GM18526 (cell line): ENCODE data around the gene ARID3B.

Experiments
- POLR2A ChIP-seq: IDR thresholded peaks from 3 replicates; pipeline ENCODE4 v1.6.1; 2011; ENCODE audit not compliant: insufficient read length; ENCODE audit errors: extremely low read depth

ARID3B gene

DNA sequence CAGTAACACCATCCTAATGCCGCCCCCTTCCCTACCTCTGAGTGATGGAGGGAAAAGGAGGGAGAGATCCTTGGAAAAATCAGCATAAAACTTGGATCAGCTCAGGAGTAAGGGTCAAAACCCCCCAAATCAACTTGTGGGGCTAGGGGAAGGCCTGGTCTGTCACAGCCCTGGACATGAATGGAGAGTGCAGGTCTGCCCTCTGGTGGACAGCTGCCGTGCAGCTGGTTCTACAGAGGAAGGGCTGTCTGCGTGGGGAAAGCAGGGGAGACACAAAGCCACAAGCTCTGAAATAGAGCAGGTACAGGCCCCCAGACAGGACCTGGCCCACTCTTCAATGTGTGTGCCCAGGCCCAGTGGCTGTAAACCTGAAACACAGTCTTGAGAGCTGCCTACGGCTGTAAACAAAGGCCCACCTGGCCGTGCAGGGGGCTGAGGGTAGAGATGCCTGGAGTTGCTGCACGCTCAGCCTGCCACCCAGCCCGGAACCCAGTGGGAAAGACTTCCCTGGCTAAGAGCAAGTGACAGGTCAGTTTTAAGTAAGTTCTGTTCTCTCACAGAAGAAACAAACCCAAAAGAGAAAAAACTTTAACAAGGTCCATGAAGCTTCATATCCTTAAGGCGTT, 91.0 kb downstream of the ARID3B start:
- no peak for TF ChIP-seq POLR2A

GRCh38 chr15:74632601-74633000, 91.6 kb downstream of the ARID3B start:
- TF ChIP-seq POLR2A = no peak

DNA sequence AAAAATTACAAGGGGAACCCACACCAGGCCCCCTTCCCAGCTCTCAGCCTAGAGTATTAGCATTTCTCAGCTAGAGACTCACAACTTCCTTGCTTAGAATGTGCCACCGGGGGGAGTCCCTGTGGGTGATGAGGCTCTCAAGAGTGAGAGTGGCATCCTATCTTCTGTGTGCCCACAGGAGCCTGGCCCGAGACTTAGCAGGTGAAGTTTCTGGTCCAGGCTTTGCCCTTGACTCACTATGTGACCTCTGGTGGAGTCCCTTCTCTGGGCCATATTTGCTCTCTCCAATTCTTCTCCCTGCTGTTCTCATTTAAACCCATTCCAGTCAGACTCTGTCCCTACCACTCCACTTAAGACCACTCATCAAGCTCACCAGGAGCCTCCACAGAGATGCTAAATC, 92.8 kb downstream of the ARID3B start:
- TF ChIP-seq POLR2A = no peak

GRCh38 chr15:74635228-74635627, 94.2 kb downstream of the ARID3B start:
- TF ChIP-seq POLR2A = no peak

DNA sequence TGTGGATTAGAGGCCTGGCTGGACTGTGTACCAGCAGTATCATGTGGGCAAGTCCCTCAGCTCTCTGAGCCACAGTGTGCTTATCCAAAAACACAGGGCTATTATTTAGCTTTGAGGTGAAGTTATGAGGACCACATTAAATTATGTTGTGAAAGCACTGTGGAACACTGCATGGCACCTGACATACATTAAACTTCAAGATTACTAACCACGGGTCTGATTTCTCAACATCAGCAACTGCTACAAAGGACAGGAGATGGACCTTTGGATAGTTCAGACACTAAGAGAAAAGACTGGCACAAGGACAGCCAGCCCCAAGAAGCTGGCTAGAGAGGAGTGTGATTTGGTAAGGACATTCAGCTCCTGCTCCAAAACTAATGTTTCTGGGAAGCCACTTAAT, 96.0 kb downstream of the ARID3B start:
- no peak for TF ChIP-seq POLR2A

GRCh38 chr15:74641151-74641550, 100.1 kb downstream of the ARID3B start:
- no peak for TF ChIP-seq POLR2A

GRCh38 chr15:74642348-74642733, 101.3 kb downstream of the ARID3B start:
- no peak for TF ChIP-seq POLR2A

DNA sequence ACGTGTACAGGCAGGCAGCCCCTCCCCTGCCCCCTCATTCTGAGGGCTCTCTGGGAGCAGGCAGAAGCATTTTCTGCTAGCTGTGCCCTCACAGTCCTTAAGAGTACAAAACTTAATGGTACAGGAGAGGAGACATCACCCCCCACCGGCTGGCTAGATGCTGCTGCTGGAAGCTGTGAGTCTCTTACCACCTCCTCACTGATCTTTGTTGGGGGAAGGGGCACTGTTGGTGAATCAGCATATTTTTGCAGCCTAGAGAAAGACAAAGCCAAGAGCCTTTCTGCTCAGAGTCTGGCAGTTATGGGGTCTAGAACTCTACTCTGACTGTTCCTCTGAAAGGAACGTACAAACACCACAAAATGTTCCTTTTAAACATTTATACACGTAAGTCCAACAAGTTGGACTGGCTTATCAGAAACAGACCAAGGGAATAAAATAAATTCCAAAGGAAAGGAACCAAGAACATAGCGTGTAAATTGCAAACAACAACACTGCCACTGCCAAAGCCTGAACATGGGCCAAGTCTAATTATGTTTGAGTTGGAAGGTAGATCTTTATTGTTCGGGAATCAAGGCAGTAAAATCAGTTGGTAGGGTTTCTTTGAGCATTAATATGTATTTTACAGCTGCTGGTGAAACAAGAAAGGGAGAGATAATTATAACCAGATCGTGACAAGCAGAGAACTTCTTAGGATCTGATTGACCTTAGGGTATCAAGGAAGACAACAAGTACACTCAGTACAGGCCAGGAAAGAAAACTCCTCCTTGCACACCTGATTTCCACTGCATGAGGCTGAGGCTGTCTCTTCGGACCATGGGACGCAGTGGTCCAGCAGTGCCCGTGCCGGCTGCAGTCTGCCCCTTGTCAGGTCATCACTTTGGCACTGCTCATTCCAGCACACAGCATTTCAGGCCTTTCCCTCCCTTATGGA, 102.0 kb downstream of the ARID3B start:
- no peak for TF ChIP-seq POLR2A

GRCh38 chr15:74643665-74644204, 102.7 kb downstream of the ARID3B start:
- no peak for TF ChIP-seq POLR2A

DNA sequence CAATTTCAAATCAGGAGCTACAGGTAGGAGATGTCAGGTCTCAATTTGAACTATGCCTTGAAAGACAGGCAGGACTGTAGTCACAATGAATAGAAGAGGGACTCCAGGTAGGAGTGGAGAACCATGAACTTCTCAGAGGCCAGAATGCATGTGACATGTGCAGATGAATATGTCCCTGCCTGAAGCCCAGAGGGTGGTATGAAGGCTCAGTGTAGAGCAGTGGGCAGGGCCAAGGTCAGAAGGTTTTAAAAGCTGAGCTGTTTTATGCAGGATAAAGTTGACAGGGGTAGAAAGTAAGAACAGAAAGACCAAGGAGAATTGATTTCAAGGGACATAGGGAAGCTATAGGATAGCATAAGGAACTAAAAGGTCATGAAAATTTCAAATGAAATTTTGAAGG, 105.5 kb downstream of the ARID3B start:
- TF ChIP-seq POLR2A = no peak
